NCI-H1694 (cell line): Measurements from ENCODE around the gene DPCD.
"Not testable (repeated sequence)": the region's sequence is repeated elsewhere in the genome, so short reads cannot be mapped to it uniquely, and the experiment has no call there.

ENCODE experiments used
- DNase-seq: peaks from one replicate; lab custom pipeline; 2025; lab: John Stamatoyannopoulos, UW

The DPCD gene

DNA sequence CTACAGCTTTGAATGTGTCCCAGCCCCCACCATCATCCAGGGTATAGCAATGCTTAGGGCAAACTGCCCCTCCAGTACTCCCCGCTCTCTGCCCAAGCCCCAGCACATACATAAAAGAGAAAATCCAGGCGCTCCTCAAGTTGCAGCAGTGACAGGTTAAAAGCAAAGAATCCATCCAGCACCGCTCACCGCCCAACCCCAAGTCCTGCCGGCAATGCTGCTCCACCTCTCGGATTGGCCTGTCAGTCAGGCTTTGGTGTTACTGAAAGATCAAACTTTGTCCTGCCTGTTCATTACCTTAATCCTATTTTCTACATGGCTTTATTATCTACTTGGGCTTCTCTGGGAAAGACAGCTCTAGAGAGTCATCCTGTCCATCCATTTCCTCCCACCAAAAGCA lies 31.9 kb downstream of the DPCD start:
- DNase-seq: no peak

DNA sequence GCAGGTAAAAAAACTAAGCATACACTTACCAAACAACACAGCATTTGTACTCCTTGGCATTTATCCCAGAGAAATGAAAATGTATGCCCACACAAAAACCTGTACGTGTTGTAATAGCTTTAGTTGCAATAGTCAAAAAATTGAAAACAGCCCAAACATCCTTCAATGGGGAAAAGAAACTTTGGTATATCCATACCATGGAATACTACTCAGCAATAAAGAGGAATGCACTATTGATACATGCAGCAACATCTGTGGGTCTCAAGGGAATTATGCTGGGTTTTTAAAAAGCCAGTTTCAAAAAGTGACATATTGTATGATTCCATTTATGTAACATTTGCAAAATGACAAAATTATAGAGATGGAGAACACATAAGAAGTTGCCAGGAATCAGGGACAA lies 35.4 kb downstream of the DPCD start:
- no peak for DNase-seq

DNA sequence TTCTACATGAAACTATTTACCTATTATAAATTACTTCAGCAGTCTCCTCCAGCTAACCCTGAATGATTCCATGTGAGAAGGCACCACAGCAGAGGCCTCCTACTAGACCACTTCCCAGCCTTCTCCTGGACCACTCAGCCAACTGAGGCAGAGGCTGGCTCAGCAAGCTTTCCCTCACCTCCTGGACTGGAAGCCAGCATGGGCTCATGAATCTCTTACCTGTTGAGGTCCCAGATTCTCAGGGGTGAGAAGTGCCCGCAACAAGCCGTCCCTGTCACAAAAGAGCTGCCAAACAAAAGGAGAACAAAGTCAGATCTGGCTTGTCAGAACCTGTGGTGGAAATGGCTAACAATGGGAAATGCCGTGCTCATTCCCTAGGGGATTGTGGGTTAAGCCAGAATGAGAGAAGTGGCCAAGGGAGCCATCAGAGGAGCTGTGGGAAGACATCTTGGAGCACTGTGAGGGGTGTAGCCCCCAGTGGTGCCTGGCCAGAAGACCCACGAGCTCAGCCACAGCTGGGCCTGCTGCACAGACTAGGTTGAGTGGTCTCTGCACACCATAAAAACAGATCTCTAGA lies 36.5 kb downstream of the DPCD start:
- no peak for DNase-seq

DNA sequence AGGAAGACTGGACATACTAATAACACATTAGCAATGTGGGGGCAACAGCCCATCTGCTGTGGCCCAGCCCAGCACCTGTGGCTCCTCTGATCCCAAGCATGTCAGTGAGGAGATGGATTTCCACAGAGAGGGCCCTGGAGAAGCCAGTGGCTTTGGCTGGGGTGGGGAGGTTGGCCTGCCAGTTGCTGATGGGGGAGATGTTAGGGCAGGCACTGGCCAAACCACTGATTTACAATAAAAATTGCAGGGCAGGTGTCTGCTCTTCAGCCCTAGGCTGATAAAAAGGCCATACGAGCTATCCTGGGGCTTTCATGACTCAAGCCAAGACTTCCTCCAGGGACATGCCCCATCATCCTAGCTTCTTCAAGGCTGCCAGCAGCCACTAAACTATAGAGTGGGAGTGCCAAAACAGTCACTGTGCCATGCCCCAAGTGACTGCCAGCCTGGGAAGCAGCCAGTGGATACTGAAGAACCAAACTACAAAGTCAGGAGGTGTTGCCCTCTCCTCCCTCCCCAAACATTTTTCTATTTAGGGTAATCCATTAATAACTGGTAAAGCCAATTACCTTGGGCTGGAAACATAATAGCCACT lies 37.8 kb downstream of the DPCD start:
- no peak for DNase-seq

DNA sequence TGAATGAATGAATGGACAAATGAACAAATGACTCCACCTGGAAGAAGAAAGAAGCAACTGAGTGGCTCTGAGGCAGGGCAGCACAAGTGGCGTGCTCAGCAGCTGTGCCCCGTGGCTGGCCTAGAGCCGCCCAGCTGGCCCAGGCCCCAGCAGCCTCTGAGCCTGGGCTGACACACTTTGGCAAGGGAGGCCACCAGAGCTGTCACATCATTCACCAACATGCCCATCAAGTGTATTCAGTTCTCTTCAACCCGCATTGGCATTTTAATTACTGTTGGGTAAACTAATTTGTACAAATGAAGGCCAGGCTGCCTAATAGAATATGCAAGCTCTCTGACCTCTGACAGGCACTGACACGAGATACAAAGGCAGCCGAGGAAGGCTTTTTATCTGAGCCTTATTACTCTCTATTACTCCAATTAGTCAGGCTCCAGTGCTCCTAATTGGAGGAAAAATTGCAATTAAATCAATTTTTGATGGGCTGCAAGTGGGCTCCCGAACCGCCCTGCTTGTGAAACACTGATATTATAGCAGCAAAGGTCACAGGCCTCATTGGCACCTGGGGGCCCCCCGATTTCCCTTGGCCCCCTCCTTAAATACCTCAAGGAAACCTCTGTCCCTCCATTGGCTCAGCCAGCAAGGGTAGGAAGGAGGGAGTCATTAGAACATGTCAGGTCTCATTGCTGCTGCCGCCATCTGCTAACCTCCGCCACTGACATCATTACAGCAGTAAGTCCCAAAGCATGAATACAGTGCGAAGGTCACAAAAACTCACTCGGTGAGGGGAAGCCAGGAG lies 41.9 kb downstream of the DPCD start:
- no peak for DNase-seq

DNA sequence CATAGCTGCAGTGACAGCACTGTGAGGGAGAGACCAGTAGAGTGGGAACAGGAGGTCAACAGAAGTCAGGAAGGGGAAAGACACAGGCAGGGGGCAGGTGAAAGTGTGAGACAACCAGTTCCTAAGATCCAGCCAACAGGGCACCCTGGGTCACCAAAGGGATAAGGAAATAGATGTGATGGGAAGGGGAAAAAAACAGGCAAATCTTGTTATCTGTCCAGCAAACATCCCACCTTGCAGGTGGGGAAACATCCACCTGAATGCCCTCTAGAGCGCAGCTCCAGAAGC lies 42.5 kb downstream of the DPCD start:
- no peak for DNase-seq

DNA sequence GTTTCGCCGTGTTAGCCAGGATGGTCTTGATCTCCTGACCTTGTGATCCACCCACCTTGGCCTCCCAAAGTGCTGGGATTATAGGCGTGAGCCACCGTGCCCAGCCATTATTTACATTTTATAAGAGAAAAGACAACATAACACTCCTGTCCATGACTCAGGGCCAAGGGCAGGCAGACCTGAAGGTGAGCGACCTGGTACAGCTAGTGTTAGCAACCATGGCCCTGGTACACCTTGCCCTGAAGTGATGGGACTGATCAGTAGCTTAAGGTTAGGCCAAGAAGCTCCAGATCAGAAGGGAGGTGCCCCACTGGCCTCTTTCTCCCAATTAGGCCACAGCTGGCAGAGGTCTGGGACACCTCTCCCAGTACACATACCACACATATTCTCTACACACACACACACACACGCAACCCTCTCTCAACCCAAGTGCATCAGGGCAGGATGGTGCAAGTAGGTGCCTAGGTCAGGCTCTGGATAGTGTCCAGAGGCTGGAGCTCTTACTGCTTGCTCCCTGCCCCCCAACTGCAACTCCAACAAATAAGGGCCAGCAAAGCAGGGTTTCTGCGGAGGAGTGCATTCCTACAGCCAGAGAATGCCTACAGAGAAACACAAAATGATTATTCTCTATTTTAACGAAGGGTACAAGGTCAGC lies 43.8 kb downstream of the DPCD start:
- DNase-seq: no peak

DNA sequence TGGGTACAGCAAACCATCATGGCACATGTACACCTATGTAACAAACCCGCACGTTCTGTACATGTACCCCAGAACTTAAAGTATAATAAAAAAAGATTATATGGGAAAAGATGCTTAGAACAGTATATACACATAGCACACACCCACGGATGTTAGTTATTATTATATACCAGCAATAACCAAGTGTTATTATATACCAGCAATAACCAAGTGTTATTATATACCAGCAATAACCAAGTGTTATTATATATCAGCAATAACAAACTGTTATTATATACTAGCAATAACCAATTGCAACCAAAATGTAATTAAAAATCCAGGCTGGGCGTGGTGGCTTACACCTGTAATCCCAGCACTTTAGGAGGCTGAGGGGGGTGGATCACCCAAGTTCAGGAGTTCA lies 45.4 kb downstream of the DPCD start:
- not testable (repeated sequence) for DNase-seq

DNA sequence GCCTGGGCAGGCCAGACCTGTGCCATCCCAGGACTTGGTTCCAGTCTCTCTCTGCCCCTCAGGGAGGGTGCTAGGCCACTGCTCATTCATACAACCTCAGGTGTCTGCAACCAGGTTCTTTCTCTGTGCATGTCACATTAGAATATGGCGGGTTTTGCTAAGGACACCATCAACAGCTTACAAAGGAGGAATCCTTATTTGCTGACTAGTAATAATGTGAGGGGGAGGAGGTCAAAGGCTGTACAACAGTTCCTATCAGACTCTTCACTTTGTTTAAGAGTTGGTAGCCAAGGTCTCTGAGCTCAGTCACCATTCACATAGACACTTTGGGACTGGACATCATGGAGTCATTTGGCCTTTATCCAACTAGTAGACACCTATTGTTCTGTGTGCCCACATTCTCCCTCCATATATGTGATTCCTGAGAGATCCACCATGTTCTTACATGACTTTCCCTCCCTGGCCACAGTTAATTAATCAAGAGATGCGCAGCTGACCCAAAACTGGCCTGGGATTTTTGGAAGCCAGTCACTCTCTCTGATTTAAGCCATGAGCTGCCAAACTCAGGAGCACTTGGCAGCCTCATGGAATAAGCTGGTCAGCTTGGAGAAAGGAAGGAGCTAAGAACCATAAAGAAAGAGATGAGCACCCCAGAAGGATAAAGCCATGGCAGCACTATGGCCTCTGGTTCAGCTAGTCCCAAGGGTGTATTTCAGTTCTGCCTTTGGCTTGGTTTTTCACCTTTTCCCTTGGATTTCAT lies 51.2 kb downstream of the DPCD start:
- no peak for DNase-seq

DNA sequence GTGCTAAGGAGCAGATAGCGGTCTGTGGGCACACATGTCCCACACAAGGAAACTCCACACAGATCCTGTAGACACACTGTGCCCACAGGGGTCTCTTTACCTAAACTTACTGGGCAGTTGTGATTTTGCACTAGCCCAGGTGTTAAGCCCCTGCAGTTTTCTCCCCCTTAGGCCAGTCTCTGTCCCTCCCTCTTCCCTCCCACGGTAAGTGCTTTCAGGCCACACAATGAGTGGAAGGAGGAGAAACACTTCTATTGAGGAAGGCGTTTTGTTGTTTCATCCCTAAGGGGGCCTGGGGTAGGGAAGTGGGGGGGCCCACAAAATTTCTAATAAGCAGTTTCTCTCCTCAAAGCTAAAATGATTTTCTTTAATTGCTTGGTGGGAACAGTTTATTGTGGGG lies 55.4 kb downstream of the DPCD start:
- DNase-seq: no peak

DNA sequence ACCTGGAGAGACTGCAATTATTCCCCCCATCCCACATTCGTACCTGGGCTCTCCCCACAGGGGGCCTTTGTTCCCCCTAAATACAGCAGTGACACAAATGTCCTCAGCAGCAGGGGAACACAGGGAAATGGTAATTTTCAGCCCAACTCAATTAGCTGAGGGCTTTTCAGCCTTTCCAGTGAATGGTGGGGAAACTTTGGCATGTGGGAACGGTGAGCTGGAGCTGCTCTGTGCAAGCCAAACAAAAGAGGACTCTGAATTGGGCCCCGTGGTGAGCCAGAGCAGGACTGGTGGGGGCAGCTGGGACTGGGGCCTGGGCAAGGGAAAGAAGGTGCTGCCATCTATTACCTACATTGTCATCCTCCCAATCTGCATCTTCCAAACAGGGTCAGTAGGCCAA lies 55.9 kb downstream of the DPCD start:
- no peak for DNase-seq

DNA sequence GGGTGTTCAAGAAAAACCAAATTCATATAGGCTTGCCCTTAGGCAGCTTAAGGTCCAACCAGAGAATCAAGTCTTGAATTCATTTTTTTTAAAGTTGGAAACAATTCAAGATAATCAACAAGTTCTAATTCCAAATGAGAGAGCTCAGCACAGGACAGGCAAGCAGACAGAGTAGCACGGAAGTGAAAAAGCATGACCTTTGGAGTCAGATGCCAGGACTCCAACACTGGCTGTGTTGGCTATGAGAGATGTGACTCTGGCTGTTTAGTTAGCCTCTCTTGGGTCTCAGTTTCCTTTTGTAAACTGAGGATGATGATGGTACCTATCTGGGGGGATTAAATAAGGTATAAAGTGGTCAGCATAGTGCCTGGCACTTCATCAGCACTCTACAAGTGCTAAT lies 57.5 kb downstream of the DPCD start:
- DNase-seq: no peak

DNA sequence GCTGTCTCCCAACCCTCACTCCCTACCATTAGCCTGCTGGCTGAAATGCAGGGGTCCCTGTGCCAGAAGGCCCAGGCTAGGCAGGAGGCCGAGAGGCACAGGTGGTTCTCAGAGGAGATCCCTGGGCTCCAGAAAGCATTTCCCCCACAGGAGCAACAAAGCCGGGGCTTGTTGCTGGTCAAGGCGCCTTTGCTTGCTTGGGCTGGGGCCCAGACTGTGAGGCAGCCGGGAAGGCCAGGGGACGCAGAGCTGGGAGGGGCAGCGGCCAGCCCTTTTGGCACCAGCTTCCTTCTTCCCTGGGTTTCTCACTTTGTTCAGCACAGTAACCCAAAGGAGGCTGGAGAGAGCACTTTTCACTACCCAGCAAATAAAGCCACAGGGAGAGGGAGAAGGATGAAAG lies 58.2 kb downstream of the DPCD start:
- no peak for DNase-seq

DNA sequence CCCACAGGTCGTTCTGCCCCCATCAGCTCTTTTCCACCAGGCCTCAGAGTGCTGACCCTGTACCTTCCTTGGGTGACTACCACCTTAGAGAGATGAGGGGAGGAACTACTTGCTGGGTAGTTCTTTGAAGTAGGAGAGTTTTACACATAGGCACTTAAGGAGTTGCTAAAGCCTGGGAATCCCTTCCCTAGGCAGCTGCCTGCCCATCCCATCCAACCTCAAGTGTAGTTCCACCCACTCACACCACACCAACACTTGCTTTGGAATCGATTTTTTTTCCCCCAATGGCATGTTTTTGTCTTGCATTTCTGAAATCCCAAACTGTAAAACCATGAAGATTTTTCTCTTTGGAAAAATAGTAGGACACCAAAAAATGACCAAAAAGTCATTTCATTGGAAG lies 59.1 kb downstream of the DPCD start:
- DNase-seq: no peak

DNA sequence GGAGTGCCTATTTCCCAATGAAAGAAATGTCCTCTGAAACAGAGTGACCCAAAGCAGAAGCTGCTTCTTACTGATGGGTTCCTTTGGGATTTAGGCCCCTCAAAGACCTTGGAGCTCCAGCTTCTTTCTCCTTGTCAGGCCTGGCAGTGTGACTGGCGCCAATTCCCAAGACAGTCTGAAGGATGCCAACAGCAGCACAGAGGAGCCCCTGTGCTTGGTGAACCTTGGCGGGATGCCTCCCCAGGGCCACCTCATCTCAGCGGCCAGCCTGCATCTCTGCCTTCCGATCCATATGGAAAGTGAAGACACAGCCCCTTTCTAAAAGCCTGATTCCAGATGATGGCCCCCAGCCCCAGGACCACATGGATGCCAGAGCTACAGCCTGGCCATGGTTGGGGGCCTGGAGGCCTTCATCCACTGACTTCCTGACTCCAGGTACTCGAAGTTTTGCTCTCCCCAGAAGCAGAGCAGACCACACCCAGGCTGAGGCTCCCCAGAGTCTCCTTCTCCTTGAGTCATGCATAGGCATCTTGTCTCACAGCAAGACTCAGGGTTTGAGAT lies 61.5 kb downstream of the DPCD start:
- DNase-seq: no peak

DNA sequence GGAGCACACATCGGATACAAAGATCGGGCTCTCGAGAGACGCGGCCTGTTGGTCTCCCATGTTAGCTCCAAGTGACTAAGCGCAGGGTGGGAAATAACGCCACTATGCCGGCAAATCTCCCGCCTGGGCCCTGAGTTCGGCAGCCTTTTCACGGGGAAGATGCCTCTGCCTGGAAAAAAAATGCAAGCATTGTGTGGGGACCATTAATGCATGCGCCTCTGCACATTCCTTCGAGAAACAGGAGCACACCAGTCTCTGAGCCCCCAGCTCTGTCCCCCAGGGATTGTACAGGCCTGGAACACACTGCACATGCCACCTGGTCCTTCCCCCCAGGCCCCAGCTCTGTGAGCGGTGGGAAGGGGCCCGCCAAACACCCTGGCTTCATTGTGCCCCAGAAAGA lies 62.7 kb downstream of the DPCD start:
- no peak for DNase-seq

DNA sequence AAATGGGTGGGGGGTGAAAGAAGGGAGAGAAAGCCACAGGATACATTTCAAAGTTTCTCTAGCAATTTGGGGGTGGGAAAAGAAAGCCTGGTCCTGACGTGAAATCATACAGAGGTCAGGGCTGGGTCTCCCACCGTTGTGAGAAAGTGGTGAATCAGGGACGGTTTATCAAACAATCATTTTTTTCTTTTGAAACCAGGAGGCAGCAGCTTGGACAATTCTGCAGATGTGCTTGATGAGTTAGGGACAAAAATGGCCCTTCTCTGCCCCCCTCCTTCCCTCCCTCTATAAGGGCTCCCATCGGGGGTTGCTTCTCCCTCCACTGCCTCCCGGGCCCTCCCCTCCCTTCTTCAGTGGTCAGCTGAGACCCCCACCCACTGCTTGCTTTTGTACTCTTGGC lies 63.2 kb downstream of the DPCD start:
- no peak for DNase-seq

DNA sequence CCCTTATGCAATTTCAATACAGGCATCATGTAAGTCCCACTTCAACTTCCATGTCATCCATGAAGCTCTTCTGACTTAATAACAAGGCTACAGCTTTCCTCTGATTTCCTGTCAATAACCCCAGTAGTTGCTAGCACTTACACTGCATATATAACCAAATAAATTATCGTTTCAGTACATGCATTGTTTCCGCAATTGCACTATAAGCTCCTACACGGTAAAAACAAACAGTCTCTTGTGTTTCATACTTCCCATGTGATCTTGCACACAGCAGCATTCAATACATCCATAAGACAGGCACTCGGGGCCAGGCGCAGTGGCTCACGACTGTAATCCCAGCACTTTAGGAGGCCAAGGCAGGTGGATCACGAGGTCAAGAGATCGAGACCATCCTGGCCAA lies 65.4 kb downstream of the DPCD start:
- no peak for DNase-seq

DNA sequence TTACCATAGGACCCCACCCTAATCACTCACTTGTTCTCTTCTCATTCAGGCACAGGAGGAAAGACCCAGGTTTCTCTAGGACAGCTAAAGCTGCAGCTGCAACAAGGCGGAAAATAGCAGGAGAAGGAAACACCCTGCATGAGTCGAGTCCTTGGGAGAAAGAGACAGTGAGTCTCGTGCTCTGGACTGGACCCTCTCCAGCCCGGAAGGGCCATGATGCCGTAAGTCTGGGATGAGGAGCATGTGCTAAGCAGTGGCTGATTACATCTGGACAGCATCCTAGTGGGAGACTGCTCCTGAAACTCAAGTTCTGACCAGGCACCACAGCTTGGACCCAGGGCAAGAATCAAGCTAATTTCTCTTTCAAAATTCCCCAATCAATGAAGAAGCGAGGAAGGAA lies 67.4 kb downstream of the DPCD start:
- DNase-seq: no peak

DNA sequence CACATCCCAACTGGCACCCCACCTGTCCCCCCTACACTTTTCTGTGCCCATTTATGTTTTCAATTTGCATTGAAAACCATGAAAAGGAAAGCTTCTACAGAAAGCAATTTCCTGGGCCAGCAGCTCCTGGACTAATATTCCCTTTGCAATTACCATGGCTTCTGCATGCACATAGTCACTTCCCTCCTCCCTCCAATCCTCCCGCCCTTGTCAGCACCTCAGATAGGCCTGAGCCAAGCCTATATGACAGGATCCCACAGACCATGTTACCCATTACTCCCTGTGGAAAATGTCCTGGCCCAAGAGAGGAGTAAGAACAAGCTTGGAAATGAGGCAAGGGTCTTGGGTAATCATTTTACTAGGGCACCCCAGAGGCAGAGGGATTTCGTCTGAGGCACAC lies 68.8 kb downstream of the DPCD start:
- DNase-seq: no peak

DNA sequence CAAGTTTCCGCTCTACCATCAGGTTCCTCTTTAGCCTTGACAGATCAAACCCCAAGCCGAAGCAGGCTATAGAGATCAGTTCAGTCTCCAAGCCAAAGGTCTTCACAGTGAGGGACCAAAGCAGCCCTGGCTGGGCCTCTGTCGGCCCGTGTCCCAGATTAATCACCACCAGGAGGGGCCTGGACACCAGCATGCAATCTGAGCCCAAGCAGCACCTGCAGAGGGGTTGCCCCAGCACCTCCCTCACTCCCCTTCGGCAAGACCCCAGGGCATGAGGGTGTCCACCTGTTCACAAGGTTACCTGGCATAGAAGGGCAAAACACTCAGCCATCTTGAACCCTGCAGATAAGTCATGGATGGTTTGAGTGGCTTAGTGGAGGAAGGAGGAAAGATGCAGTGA lies 70.9 kb downstream of the DPCD start:
- no peak for DNase-seq
